ENCODE measurements around the gene PALLD. TPM values are rescaled to one million over a fixed set of nuclear protein-coding genes. Genes with fewer than 3 reads are reported as not detected.
"Not testable (repeated sequence)": the region's sequence is repeated elsewhere in the genome, so short reads cannot be mapped to it uniquely, and the experiment has no call there.

Gene PALLD
- total RNA-seq, 1 donor from 2014 or later: 25.0 TPM

DNA sequence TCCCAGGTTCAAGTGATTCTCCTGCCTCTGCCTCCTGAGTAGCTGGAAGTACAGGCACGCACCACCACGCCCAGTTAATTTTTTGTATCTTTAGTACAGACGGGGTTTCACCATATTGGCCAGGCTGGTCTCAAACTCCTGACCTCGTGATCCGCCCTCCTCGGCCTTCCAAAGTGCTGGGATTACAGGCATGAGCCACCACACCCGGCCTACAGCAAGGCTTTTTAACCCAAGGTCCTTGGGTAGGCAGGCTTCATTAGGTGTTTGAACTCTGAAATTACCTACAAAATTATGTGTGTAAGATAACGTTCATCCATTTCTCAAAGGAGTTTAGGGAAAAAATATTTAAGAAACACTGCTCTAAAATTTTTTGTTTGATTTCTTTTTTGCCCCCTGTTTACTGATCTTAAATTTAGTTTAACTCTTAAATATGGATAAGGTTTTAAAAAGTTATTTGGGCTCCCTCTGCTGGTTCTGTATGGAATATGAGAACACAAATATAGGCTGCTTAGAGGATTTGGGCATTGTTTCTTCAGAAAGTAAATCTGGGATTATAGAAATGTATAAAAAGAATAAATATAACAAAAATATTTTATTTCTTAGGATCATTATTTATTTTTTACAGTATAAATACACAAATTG, 420.4 kb downstream of the PALLD start:
- no peak for DNase-seq

DNA sequence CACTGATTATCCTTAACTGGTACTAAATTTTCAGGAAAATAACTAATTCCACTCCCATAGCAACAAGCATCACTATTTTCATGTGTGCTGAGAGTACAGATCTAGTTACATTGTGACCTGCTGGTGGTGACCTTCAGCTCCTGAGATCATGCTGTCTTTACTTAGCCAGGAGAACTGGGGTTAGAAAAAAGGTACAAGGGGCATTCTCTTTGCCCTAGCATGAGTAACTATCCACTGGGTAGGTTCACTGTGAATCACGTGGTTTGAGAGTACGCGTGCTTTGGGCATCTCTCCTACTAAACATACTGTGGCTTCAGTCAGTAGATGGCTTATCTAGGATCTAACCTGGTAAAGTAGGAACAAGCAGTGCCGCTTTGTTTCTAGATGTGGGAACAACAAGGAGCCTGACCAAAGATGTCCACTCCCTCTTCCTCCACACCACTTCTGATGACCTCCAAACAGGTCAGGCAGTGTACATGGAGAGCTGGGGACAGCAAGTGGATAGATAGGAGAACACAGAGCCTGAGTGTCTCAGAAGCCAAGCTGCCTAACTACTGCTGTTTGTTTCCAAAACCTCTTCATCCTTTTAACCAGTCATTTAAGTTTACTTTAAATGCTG, 423.0 kb downstream of the PALLD start:
- no peak for DNase-seq

DNA sequence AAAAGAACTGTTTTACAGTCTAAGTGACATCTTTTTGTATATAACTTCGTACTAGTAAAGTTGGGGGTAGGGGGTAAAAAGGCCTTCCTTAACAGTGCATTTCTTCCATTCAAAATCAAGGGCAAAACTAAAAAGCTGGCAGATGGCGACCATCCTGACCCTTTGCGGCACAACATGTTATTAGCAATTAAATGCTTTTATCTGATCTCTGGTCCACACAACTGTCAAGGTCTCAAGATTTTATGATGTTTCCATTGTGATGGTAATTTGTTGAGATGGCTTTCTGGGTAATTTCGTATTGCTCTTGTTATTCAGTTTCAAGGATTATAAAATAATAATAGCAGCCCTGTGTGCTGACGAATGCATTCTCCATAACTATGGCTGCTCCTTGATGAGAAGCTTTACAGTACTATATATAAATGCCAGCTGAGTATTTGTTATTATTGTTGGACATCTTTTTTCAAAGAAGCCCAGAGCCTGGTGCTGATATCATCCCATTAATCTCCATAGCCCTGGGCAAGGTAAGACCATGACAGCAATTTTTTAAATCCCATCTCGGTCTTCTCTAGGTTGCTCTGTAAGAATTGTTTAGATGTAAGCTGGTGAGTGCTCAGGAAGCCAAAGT, 423.7 kb downstream of the PALLD start:
- DNase-seq: no peak

DNA sequence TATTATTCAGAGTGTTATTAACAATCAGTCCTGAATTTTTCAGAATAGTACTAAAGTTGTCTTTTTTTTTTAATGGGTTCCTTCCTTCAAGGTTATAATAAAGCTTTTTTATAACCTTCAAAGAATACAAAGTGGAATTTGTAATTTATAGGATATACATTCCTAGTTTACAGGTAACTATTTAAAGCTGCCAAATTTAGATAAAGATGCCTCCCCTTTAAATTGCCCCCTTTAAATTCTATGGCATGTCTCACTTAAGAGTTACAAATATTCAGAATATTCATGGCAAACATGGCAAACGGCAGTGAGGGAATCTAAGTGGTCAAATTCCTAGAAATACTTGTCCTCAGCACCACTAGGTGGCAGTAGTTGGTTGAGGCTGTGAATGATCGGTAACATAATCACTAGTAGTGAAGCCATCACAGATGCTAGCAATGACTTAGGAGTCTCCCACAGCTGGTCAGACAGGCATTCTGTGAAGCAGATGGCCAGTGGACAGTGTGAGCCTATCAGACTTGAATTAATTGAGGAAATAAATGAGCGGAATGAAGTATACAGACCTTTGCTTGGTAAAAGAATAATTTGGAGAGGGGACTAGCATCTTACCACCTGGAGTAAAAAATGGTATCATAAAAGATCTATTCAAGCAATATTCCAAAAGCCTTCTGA, 426.8 kb downstream of the PALLD start:
- DNase-seq: peak; percentile 11

DNA sequence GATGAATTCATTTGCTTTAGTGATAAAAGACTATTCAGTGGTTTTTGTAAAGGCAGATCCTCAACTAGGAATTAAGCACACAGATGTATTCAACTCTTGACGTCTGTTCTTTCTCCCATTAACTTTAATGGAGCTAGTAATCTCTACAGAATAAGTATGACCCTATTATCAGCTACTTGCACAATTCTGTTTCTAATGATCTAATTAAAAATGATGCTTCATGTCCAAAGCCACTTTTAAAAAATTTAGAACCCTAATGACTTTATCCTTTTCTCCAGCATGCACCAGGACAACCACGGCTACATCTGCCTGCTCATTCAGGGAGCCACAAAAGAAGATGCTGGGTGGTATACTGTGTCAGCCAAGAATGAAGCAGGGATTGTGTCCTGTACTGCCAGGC, 427.8 kb downstream of the PALLD start:
- DNase-seq: no peak

DNA sequence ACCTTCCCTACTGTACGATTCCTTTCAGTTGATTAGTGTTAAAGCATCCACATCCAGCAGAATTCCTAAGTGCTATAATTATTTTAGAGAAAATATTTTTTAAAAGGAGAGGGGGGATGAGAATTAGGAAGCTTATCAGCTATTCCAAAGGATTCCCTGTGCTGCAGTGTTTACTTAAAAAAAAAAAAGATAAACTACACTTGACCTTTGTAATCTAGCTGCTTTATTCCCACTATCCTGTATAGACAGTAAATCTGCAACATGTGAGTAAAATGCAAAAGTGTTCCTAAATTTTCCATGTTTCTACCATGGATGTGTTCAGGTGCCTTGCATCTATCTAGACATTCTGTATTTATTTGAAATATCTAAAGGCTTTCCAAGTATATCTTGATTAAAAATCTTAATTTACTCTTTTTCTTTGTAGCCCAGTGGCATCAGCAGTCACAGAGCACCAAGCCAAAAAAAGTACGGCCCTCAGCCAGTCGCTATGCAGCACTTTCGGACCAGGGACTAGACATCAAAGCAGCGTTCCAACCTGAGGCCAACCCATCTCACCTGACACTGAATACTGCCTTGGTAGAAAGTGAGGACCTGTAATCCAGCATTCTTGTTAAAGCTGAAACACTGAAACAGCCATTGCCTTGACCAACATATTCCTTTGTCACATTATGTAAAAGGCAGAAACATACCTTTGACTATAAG, 429.1 kb downstream of the PALLD start:
- DNase-seq: no peak

DNA sequence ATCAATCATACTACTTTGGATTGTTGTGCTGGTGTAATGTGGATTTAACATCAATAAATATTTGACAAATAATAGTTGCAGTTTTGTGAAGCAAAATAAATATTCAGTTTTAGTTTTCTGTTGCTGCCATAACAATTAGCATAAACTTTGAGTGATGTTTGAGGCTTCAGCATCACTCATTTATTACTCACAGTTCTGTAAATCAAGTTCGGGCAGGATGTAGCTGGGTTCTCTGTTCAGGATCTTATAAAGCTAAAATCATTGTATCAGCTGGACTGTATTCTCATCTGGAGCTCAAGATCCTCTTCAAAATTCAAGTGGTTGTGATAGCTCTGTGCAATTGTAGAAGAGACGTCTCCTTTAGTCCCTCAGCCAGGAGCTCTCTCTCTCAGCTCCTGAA, 431.5 kb downstream of the PALLD start:
- no peak for DNase-seq

DNA sequence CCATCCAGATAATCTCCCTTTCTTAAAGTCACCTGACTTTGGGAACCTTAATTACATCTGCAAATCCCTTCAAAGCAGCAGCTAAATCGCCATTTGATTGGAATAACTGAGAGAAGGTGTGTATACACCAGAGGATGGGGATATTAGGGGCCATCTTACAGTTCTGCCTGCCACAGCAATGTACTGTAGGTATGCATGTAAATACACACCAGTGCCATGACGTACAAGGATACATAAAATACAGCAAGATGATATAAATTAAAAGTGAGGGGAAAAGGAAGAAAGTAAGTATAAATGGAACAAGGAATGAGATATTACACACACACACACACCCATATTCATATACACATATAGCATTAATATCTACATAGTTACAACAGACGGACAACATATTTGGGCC, 432.0 kb downstream of the PALLD start:
- DNase-seq: no peak

DNA sequence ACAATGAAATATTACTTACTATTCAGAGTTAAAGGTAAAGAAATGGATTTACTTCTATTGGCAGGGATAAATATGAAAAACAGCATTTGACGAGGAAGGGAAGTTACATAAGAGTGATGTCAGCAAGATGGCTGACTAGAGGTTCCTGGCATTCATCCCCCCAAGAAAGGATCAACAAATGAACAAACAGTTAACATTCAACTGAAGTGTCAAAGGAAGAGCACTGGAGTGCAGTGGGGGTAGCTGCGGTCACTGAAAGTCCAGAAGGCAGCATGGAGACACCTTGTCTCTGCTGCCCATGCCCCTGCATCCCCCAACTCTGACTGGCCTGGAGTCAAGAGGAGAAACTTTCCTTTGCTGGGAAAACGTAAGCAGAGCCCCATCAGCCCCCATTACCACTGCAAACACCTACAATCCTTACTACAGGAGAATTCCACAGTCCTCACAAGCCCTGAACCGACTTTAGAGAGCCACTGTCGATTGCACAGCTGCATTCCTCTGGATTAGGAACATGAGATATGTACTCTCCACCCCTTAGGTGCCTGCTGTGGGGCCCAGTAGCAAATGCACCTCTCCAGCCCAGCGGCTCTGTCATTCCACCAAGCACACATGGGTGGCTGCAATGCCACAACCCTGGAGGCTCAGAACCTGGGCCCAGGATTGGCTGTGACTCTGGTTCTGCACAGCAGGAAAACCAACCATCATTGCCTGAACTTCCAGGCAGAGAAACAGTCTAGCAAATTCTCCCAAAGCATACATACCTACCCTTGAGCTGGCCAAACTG, 433.8 kb downstream of the PALLD start:
- DNase-seq: no peak

DNA sequence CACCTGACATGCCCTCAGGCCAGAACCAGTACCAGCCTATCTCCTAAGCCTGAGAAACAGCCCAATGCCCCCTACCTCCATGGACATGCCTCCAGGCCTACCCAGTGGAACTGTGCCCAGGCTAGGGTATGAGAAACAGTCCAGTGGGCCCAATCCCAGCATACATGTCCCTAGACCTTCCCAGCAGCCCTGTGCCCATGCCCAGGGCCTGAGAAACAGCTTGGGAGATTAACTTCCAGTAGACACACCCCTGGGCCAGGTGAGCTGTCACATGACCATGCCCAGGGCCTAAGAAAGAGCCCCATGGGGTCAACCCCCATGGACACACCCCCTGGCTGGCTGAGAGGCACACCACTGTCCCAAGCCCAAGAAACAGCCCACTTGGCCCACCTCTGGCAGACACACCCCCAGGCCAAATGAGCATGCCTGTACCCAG, 434.4 kb downstream of the PALLD start:
- DNase-seq: no peak

DNA sequence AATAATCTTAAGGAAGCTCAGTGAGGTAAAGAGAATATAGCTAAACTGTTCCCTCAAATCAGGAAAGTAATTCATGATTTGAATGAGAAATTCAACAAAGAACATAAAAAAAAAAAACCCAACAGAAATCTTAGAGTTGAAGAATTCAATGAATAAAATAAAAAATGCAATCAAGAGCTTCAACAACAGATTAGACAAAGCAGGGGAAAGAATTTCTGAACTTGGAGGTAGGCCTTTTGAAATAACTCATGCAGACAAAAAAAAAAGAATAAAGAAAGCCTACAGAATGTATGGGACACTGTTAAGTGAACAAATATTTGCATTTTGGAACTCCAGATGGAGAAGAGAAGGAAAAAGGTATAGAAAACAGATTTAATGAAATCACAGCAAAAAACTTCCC, 435.3 kb downstream of the PALLD start:
- DNase-seq: no peak

DNA sequence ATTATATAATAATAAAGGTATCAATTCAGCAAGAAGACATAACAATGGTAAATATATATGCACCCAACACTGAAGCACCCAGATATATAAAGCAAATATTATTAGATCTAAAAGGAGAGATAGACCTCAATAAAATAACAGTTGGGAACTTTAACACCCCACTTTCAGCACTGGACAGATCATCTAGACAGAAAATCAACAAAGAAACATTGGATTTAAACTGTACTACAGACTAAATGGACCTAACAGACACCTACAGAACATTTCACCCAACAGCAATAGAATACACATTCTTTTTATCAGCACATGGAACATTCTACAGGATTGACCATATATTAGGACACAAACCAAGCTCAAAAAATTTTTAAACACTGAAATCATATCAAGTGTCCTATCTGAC, 436.6 kb downstream of the PALLD start:
- no peak for DNase-seq

DNA sequence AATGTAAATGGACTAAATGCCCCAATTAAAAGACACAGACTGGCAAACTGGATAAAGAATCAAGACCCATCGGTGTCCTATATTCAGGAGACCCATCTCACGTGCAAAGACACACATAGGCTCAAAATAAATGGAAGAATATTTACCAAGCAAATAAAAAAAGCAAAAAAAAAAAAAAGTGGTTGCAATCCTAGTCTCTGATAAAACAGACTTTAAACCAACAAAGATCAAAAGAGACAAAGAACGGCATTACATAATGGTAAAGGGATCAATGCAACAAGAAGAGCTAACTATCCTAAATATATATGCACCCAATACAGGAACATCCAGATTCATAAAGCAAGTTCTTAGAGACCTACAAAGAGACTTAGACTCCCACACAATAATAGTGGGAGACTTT, 440.6 kb downstream of the PALLD start:
- DNase-seq: not testable (repeated sequence)

DNA sequence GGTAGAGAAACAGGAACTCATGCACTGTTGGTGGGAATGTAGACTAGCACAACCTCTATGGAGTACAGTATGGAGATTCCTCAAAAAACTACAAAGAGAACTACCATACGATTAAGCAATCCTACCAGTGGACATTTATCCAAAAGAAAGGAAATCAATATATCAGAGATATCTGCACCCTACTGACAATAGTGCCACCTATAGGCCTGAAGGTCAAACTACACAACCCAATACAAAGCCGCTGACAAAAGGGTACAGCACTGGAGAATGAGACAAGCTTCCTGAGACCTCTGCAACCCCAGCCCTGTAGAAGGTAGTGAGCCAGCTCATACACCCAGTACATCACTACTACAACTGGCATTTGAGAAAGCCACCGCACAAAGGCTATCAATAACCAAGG, 446.1 kb downstream of the PALLD start:
- DNase-seq: no peak

DNA sequence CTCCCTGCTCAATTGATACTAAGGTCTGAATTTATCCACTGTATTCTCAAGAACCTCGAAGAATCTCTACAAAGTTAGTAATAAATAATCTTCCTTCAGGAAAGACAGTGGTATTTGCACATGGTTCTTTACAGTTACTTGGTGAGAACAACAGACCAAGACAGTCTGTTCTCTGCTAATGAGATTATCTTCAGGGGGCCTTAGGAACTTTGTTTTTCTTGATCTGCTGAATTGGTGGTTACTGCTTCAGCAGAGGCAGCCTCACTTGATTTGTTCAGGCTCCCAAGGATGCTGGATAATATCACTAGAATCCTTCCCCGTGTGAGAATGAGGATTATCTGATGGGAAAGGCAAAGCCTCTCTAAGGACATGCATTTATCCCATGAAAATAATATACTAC, 448.4 kb downstream of the PALLD start:
- DNase-seq: no peak

DNA sequence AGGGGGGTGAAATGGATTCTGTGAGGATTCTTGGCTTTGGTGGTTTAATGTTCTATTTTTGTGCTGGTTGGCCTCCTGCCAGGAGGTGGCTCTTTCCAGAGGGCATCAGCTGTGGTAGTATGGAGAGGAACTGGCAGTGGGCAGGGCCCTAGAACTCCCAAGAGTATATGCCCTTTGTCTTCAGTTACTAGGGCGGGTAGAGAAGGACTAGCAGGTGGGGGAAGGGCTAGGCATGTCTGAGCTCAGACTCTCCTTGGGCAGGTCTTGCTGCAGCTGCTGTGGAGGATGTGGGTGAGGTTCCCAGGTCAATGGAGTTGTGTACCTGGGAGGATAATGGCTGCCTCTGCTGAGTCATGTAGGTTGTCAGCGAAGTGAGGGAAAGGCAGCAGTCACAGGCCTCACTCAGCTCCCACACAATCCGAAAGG, 456.0 kb downstream of the PALLD start:
- DNase-seq: not testable (repeated sequence)

DNA sequence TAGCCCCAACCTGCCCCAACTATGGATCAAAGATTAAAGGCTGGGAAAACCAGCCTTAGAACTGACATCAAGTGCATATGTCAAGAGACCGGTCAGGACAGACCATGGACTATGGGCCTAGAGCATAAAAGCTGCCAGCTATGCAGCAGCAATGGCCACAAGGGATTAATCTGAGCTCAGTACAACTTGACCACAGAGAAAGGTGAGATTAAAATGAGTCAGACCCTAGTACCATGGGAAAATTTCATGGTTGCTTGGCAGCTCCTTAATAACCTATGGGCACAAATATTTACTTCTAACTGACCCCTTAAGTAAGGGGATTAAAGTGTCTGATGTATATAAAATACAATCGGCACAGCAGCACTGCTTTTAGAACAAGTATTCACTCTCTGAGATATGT, 458.8 kb downstream of the PALLD start:
- DNase-seq: no peak

DNA sequence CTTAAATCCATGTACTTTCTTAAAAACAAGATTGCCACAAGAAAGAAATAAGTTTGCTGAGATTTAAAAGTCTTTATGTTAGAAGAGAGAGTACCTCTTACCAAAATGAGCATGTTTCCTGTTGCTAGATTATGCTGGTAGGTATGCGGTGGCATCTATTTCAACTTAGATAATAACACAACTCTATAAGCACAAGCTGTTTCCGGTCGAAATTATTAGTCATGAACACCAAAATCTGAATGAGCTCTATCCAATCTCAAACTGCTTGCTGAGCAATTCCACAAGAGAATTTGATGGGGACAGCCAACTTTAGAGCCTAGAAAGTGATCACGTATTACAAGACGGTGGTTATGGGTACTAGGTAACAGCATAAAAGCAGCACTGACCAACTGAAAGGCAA, 463.9 kb downstream of the PALLD start:
- no peak for DNase-seq

DNA sequence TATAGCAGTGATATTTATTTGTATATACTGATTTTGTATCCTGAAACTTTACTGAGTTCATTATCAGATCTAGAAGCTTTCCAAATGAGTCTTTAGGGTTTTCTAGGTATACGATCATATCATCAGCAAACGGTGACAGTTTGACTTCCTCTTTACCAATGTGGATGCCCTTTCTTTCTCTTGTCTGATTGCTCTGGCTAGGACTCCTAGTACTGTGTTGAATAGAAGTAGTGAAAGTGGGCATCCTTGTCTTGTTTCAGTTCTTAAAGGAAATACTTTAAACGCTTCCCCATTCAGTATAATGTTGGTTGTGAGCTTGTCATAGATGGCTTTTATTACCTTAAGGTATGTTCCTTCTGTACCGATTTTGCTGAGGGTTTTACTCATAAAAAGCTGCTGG, 475.7 kb downstream of the PALLD start:
- no peak for DNase-seq

All from occipital lobe (tissue), 2 donors.